Measurements from ENCODE around the gene NUDT16L1.

DNA sequence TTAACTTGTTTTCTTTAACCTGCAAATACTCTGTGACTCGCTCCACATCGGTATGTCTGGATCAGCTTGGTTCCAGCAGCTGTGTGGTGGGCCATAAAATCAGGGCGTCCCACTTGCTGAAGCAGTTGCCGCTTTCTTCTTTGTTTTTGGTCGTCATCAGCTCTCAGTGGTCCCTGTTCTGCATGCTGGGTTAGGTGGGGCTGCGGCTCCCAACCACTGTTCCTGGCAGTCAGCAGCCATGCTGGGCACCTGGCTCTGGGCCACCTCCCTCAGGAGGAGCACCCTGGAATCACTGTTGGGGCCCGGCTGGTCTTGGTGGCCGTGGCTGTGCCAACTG is 45.8 kb upstream of the NUDT16L1 start:
- TF ChIP-seq CTCF (IDR thresholded peaks at IDR 0.05) (no peak), POLR2A (IDR thresholded peaks at IDR 0.05) (no peak)
